Heart right ventricle (tissue), 16 donors: ENCODE results near the gene CFAP61. TPM values are rescaled to one million over a fixed set of nuclear protein-coding genes. Genes with fewer than 3 reads are reported as not detected.

ENCODE experiments used
- ATAC-seq, 8 donors: fragments of 200-7000 bp; cut with Tn5 transposase; one replicate each; pipeline ENCODE4 v1.9.1; 2020; ENCODE audit warnings: mild to moderate bottlenecking in 8 of 8, moderate library complexity in 8 of 8, moderate number of reproducible peaks in 1 of 8
- DNase-seq, 2 donors: peaks; one replicate each; pipeline ENCODE4 v3.0.0-alpha.2; 2020
- H3K27ac ChIP-seq, 10 donors: fragments of 200-600 bp; sonication (generic) in 2 of 10; one replicate each; pipeline versions ENCODE4 v1.5.0 to v1.8.0; 2020 to 2022; ENCODE audit warnings: mild to moderate bottlenecking in 3 of 10
- H3K27me3 ChIP-seq, 7 donors: fragments of 200-600 bp; one replicate each; pipeline ENCODE4 v1.8.0; 2021 to 2022; ENCODE audit warnings: mild to moderate bottlenecking in 2 of 7
- H3K36me3 ChIP-seq, 9 donors: fragments of 200-600 bp; sonication (generic) in 1 of 9; one replicate each; pipeline versions ENCODE4 v1.5.0 to v1.8.0; 2020 to 2022; ENCODE audit warnings: mild to moderate bottlenecking in 2 of 9
- H3K4me1 ChIP-seq, 9 donors: fragments of 200-600 bp; sonication (generic) in 1 of 9; one replicate each; pipeline versions ENCODE4 v1.5.0 to v1.8.0; 2020 to 2022; ENCODE audit warnings: mild to moderate bottlenecking in 4 of 9
- H3K4me3 ChIP-seq, 10 donors: fragments of 200-600 bp; sonication (generic) in 2 of 10; one replicate each; pipeline versions ENCODE4 v1.5.0 to v1.8.0; 2020 to 2022; ENCODE audit warnings: mild to moderate bottlenecking in 7 of 10, moderate library complexity in 2 of 10
- H3K9me3 ChIP-seq, 11 donors: fragments of 200-600 bp in 10 of 11; sonication (generic) in 2 of 11; one replicate each; pipeline versions ENCODE4 v1.5.0 to v1.8.0; 2013 to 2022; ENCODE audit warnings: mild to moderate bottlenecking in 2 of 11, control low read depth in 1 of 11, moderate library complexity in 1 of 11
- WGBS, 2 donors: extraction: QIAGEN DNeasy Blood & Tissue Kit; methylation state at CpG; one replicate each; pipeline ENCODE4 v1.1.7; 2013; ENCODE audit warnings: inconsistent platforms in 1 of 2; 5-methylcytosine and 5-hydroxymethylcytosine counted together
- intact Hi-C, 10 donors: fragments of 100-400 bp; cut with DNase I; formaldehyde crosslinking; loops; one replicate each; pipeline versions ENCODE4 v1.11.1 to v1.14.2; 2022
- polyA plus RNA-seq, 2 donors: library from polyadenylated mRNA; stranded (reverse); fragments of 200-250 nt; gene quantifications; one replicate each; pipeline ENCODE4 v1.2.3, GENCODE V29; 2013
- total RNA-seq, 10 donors: library from RNA; stranded (reverse); fragmentation: NEBNext Ultra II Directional in 3 of 10; extraction: Animal tissue kit (Norgen Biotek cat#: 25700) in 3 of 10; gene quantifications; one replicate each; pipeline versions ENCODE4 v1.2.1 to v1.2.4, GENCODE V29; 2021 to 2023
- TF ChIP-seq, protein P1 (sequence below), 9 donors: fragments of 200-600 bp; sonication (generic) in 2 of 9; IDR thresholded peaks; one replicate each; pipeline versions ENCODE4 v1.5.0 to v1.8.0; 2021 to 2022; ENCODE audit warnings: antibody characterized with exemption in 9 of 9, mild to moderate bottlenecking in 5 of 9, moderate library complexity in 1 of 9
- donor health status: Arrhythmogenic right ventricular cardiomyopathy.
- donor health status: ischemic (EF 13 %, LVEDD 7.1; RV severe dilation, severe dysfunction).
- donor health status: healthy with polysubstance abuse.
- donor health status: DM: no; HTN: yes; CAD: no.
- donor health status: DM: no; HTN: no; CAD: no.
- donor health status: ischemic (EF 25% LVEDD 6.9; RV normal size, moderate dysfunction).
- donor health status: ischemic (EF 25% LVEDD 5.7; RV mildly dilated, moderate dysfunction).
- donor health status: healthy.
- donor health status: DM: yes; HTN: yes; CAD: no.
- donor health status: Ischemic cardiomyopathy.
- donor health status: ischemic (EF 35%, LVEDD 5.7; RV mildly dilated, moderate dysfunction).
- donor health status: nonischemic (EF 11% LVEDD 7.7; RV severe dilation, severe dysfunction).
- donor health status: DM: yes; HTN: yes; CAD: no.
- donor health status: PGD.
- donor health status: ischemic (EF 29% LVEDD 5.4; RV normal size, mild dysfunction).
- donor health status: nonischemic (EF 23%, LVEDD 6.1; RV moderate dilation, normal function).

Gene CFAP61
- total and polyA plus RNA-seq, 12 donors: 8.2 to 140 (median 60.6) TPM

GRCh38 chr20:20204256-20204655 lies 151.9 kb downstream of the CFAP61 start:
- ATAC-seq (no peak), DNase-seq (no peak)
- Histone ChIP-seq H3K27ac (no peak overlapping the region), H3K36me3 (no peaks in the 10 kb centered on the region), H3K4me1 (peaks cover 0 to 21% (median 12%) of the 10 kb centered on the region in 9 donors), H3K9me3 (no peaks in the 10 kb centered on the region), H3K27me3 (peaks cover 0 to 8% (median 3%) of the 10 kb centered on the region in 7 donors), H3K4me3 (no peak overlapping the region)
- 61 to 75% methylated on average over 2 of the region's 2 CpGs for whole genome bisulfite sequencing, 2 donors
- TF ChIP-seq, protein P1, sequence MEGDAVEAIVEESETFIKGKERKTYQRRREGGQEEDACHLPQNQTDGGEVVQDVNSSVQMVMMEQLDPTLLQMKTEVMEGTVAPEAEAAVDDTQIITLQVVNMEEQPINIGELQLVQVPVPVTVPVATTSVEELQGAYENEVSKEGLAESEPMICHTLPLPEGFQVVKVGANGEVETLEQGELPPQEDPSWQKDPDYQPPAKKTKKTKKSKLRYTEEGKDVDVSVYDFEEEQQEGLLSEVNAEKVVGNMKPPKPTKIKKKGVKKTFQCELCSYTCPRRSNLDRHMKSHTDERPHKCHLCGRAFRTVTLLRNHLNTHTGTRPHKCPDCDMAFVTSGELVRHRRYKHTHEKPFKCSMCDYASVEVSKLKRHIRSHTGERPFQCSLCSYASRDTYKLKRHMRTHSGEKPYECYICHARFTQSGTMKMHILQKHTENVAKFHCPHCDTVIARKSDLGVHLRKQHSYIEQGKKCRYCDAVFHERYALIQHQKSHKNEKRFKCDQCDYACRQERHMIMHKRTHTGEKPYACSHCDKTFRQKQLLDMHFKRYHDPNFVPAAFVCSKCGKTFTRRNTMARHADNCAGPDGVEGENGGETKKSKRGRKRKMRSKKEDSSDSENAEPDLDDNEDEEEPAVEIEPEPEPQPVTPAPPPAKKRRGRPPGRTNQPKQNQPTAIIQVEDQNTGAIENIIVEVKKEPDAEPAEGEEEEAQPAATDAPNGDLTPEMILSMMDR (IDR thresholded peaks at IDR 0.05): no peak
- intact Hi-C loops: no loop called here

GRCh38 chr20:20205141-20205861 lies 153.0 kb downstream of the CFAP61 start:
- no peak overlapping the region for H3K4me3 ChIP-seq
- H3K36me3 ChIP-seq: no peaks in the 10 kb centered on the region
- intact Hi-C loops: no loop called here
- H3K9me3 ChIP-seq: no peaks in the 10 kb centered on the region
- WGBS, 2 donors: 49 to 56% methylated on average over 2 of the region's 2 CpGs
- DNase-seq (no peak), ATAC-seq (no peak)
- TF ChIP-seq, protein P1 (IDR thresholded peaks at IDR 0.05): no peak
- peaks cover 0 to 8% (median 2%) of the 10 kb centered on the region in 7 donors for H3K27me3 ChIP-seq
- H3K4me1 ChIP-seq: peaks cover 0 to 16% (median 2%) of the 10 kb centered on the region in 9 donors
- no peak overlapping the region for H3K27ac ChIP-seq

DNA sequence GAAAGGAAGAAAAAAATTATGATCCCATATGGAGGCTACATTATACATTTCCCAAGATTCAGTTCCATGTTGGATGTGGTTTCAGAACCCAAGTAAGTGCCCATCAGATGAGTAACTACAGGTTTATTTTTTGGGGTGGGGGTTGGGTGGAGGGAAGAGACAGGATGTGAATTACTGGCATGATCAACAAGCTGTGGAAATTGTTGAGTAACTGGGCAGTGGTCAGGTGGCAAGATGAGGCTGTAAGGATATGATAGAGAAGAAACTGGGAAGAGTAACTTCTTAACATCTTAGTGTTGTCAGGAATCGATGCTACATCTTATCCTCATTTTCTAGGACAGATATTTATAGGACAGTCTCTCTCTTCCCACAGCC lies 153.5 kb downstream of the CFAP61 start:
- TF ChIP-seq, protein P1 (IDR thresholded peaks at IDR 0.05): no peak
- Histone ChIP-seq H3K27me3 (peaks cover 0 to 5% (median 0%) of the 10 kb centered on the region in 7 donors), H3K27ac (no peak overlapping the region), H3K4me1 (peaks cover 0 to 21% (median 0%) of the 10 kb centered on the region in 9 donors), H3K36me3 (no peaks in the 10 kb centered on the region), H3K9me3 (no peaks in the 10 kb centered on the region), H3K4me3 (no peak overlapping the region)
- intact Hi-C loops: no loop called here
- DNase-seq: no peak
- no peak for ATAC-seq
- WGBS, 2 donors: 59 to 83% methylated on average over 1 of the region's 1 CpG

GRCh38 chr20:20206788-20207187 lies 154.5 kb downstream of the CFAP61 start:
- intact Hi-C loops: no loop called here

More at GRCh38 chr20:20206788-20207187, 154.5 kb downstream of the CFAP61 start:
- peaks cover 0 to 13% (median 4%) of the 10 kb centered on the region in 9 donors for H3K4me1 ChIP-seq
- no peak for DNase-seq
- H3K9me3 ChIP-seq: no peaks in the 10 kb centered on the region
- H3K27ac ChIP-seq: no peak overlapping the region
- no peaks in the 10 kb centered on the region for H3K36me3 ChIP-seq
- ATAC-seq: no peak
- TF ChIP-seq, protein P1 (IDR thresholded peaks at IDR 0.05): no peak
- peaks cover 0 to 5% (median 0%) of the 10 kb centered on the region in 7 donors for H3K27me3 ChIP-seq
- no peak overlapping the region for H3K4me3 ChIP-seq
- 85 to 92% methylated on average over 1 of the region's 1 CpG for WGBS, 2 donors
